Endothelial cell of umbilical vein (primary cell): Measurements from ENCODE around the gene GDF3. TPM values are rescaled to one million over a fixed set of nuclear protein-coding genes. Genes with fewer than 3 reads are reported as not detected.

Experiments used
- BruUV-seq: library from RNA; stranded (reverse); fragments of 400-500 nt; replicated peaks from 2 replicates; lab custom pipeline; 2021; lab: Mats Ljungman, UMichigan
- CTCF ChIA-PET: fragments of 300-600, 350-600 bp; sonication (Branson Sonifier 250); formaldehyde crosslinking; loops from one replicate; lab custom pipeline; 2021; ENCODE audit warnings: antibody characterized with exemption, inconsistent platforms; lab: Charles Lee
- POLR2A ChIA-PET: fragments of 300-600, 350-600 bp; sonication (Branson Sonifier 250); formaldehyde crosslinking; loops from one replicate; lab custom pipeline; 2021; ENCODE audit warnings: antibody characterized with exemption, inconsistent platforms; lab: Charles Lee
- DNase-seq: peaks from one replicate; pipeline ENCODE4 v3.0.0-alpha.2; 2011; ENCODE audit warnings: low read depth, low spot score
- FAIRE-seq: peaks from 2 replicates; lab custom pipeline; 2011; peaks lifted over from hg19 to GRCh38; lab: Jason Lieb, UNC
- H2AFZ ChIP-seq: 2 replicates; pipeline ENCODE4 v1.6.0; 2012; ENCODE audit warnings: low read depth, low read length, control low read depth, inconsistent platforms
- H3K27ac ChIP-seq: 2 replicates; pipeline ENCODE4 v1.5.1; 2011; ENCODE audit warnings: low read depth, mild to moderate bottlenecking, control low read depth, low read length, moderate library complexity; ENCODE audit not compliant: insufficient read depth
- H3K27me3 ChIP-seq, 2 experiments: 2 replicates each; pipeline versions ENCODE4 v1.6.0 to v1.6.1; 2011; ENCODE audit warnings: low read length in 2 of 2, mixed read lengths in 1 of 2; ENCODE audit not compliant: control insufficient read depth in 2 of 2, insufficient read depth in 2 of 2
- H3K36me3 ChIP-seq, 2 experiments: 2 replicates in 1 of 2; 3 replicates in 1 of 2; pipeline ENCODE4 v1.5.1; 2011; ENCODE audit warnings: low read length in 2 of 2, mild to moderate bottlenecking in 1 of 2, moderate library complexity in 1 of 2; ENCODE audit not compliant: control insufficient read depth in 2 of 2, insufficient read depth in 2 of 2; ENCODE audit errors: extremely low read depth in 1 of 2
- H3K4me1 ChIP-seq: 3 replicates; pipeline ENCODE4 v1.5.1; 2011; ENCODE audit warnings: mild to moderate bottlenecking, low read length; ENCODE audit not compliant: control insufficient read depth, insufficient read depth; ENCODE audit errors: extremely low read depth
- H3K4me2 ChIP-seq: 2 replicates; pipeline ENCODE4 v1.6.1; 2011; ENCODE audit warnings: low read length, control low read depth, mixed read lengths; ENCODE audit not compliant: insufficient read depth
- H3K4me3 ChIP-seq, 3 experiments: fragments of 200-600 bp in 1 of 3; sonication (generic), shearing (Covaris generic) in 1 of 3; replicated peaks in 1 of 3; 2 replicates each; pipeline ENCODE4 v1.5.1; 2011 to 2016; ENCODE audit warnings: control low read depth in 3 of 3, low read length in 3 of 3, mild to moderate bottlenecking in 2 of 3, inconsistent platforms in 1 of 3, low read depth in 1 of 3, moderate library complexity in 1 of 3; ENCODE audit not compliant: insufficient read depth in 1 of 3
- H3K79me2 ChIP-seq: 2 replicates; pipeline ENCODE4 v1.6.0; 2012; ENCODE audit warnings: low read length, inconsistent platforms; ENCODE audit not compliant: control insufficient read depth, insufficient read depth
- H3K9ac ChIP-seq: replicated peaks from 2 replicates; pipeline ENCODE3; 2011; ENCODE audit warnings: low read length, control low read depth; ENCODE audit not compliant: insufficient read depth; ENCODE audit errors: extremely low read depth
- H3K9me1 ChIP-seq: replicated peaks from 3 replicates; pipeline ENCODE4 v1.6.0; 2011; ENCODE audit warnings: mild to moderate bottlenecking, low read length; ENCODE audit not compliant: control insufficient read depth, insufficient read depth; ENCODE audit errors: extremely low read depth
- H3K9me3 ChIP-seq: replicated peaks from 2 replicates; pipeline ENCODE4 v1.5.1; 2012; ENCODE audit warnings: low read length, inconsistent platforms; ENCODE audit not compliant: control insufficient read depth, insufficient read depth
- H4K20me1 ChIP-seq: replicated peaks from 2 replicates; pipeline ENCODE3; 2011; ENCODE audit warnings: mild to moderate bottlenecking, low read length; ENCODE audit not compliant: control insufficient read depth, insufficient read depth; ENCODE audit errors: extremely low read depth
- EZH2 ChIP-seq: IDR thresholded peaks from 2 replicates; pipeline ENCODE4 v1.6.1; 2012; ENCODE audit warnings: borderline replicate concordance, low read depth, mild to moderate bottlenecking, moderate library complexity, low read length, inconsistent platforms; ENCODE audit not compliant: severe bottlenecking
- FOS ChIP-seq: IDR thresholded peaks from 2 replicates; pipeline ENCODE4 v1.6.1; 2011; ENCODE audit warnings: mild to moderate bottlenecking, low read length, moderate library complexity, borderline replicate concordance; ENCODE audit not compliant: insufficient read depth
- GATA2 ChIP-seq: IDR thresholded peaks from 2 replicates; pipeline ENCODE4 v1.7.0; 2011; ENCODE audit warnings: low read depth, mild to moderate bottlenecking, moderate library complexity, mixed read lengths, low read length; ENCODE audit not compliant: insufficient read length, insufficient read depth
- JUN ChIP-seq: IDR thresholded peaks from 2 replicates; pipeline ENCODE4 v1.6.1; 2011; ENCODE audit warnings: borderline replicate concordance, low read depth; ENCODE audit not compliant: insufficient read length, insufficient read depth
- MYC ChIP-seq: IDR thresholded peaks from one replicate; pipeline ENCODE4 v1.6.1; 2011; ENCODE audit warnings: mild to moderate bottlenecking, low read depth, low read length
- POLR2A ChIP-seq: IDR thresholded peaks from 2 replicates; pipeline ENCODE4 v1.6.1; 2012; ENCODE audit warnings: low read depth, mild to moderate bottlenecking, control low read depth, low read length
- POLR2AphosphoS5 ChIP-seq: IDR thresholded peaks from 2 replicates; pipeline ENCODE4 v1.6.1; 2012; ENCODE audit warnings: low read depth, mild to moderate bottlenecking, control low read depth, low read length, moderate library complexity; ENCODE audit not compliant: insufficient read depth
- dilution Hi-C: fragments of 300-500 bp; cut with MboI; formaldehyde crosslinking; loops from one replicate; pipeline ENCODE4 v1.15.0; 2019; ENCODE audit warnings: low sequenced_read_pairs; ENCODE audit not compliant: extremely low pct_ligation_motif_present
- intact Hi-C: fragments of 100-400 bp; cut with micrococcal nuclease; formaldehyde crosslinking; loops from one replicate; pipeline ENCODE4 v1.10.0; 2022
- polyA plus RNA-seq, 4 experiments: library from polyadenylated mRNA; depleted of rRNA in 3 of 4; stranded (reverse) in 3 of 4; unstranded in 1 of 4; fragments of >200 nt; gene quantifications; 2 replicates each; pipeline versions ENCODE4 v1.2.1 to v1.2.3, GENCODE V29; 2011 to 2012; ENCODE audit warnings: missing spikeins in 1 of 4
- total RNA-seq: library from RNA; stranded (reverse); gene quantifications from 2 replicates; pipeline ENCODE4 v1.2.3, GENCODE V29; 2021
- TF ChIP-seq, protein P1 (sequence below): IDR thresholded peaks from 2 replicates; pipeline ENCODE4 v1.6.1; 2011; ENCODE audit not compliant: insufficient read depth, insufficient read length
- TF ChIP-seq, protein P2 (sequence below), 2 donors: IDR thresholded peaks; 1 replicate in 1 of 2; 2 replicates in 1 of 2; pipeline ENCODE4 v1.5.1; 2011; ENCODE audit warnings: low read length in 2 of 2, mild to moderate bottlenecking in 2 of 2, moderate library complexity in 2 of 2, control low read depth in 1 of 2, inconsistent platforms in 1 of 2, low read depth in 1 of 2; ENCODE audit not compliant: insufficient read depth in 1 of 2; ENCODE audit errors: extremely low read depth in 1 of 2

The GDF3 gene
- total and polyA plus RNA-seq, 2 donors (not counting 3 experiments of a cell fraction or from before 2014, with no cell fraction given) = 3.1 to 5.0 TPM

DNA sequence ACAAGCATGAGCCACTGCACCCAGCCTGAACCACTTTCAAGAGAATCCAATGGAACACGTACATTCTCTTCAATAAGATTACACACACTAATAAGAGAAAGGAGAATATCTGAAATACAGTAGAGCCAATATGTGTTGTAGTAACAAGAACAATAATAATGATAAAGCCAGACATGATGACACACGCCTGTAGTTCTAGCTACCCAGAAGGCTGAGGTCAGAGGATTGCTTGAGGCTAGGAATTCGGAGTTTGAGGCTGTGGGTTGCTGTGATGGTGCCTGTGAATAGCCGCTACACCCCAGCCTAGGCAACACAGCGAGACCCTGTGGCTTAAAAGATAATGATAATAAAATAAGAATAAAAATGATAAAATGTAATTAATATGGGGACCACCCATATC, 45.5 kb downstream of the GDF3 start:
- no peak overlapping the region for H3K27ac ChIP-seq
- no peaks in the 10 kb centered on the region for H3K9me1 ChIP-seq
- H3K9me3 ChIP-seq = no peaks in the 10 kb centered on the region
- H3K9ac ChIP-seq = no peak overlapping the region
- no peak overlapping the region for H2AFZ ChIP-seq
- TF ChIP-seq FOS (no peak), JUN (no peak), GATA2 (no peak), MYC (no peak), POLR2AphosphoS5 (no peak), POLR2A (no peak), EZH2 (no peak)
- TF ChIP-seq, protein P1, sequence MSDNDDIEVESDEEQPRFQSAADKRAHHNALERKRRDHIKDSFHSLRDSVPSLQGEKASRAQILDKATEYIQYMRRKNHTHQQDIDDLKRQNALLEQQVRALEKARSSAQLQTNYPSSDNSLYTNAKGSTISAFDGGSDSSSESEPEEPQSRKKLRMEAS = no peak
- TF ChIP-seq, protein P2, sequence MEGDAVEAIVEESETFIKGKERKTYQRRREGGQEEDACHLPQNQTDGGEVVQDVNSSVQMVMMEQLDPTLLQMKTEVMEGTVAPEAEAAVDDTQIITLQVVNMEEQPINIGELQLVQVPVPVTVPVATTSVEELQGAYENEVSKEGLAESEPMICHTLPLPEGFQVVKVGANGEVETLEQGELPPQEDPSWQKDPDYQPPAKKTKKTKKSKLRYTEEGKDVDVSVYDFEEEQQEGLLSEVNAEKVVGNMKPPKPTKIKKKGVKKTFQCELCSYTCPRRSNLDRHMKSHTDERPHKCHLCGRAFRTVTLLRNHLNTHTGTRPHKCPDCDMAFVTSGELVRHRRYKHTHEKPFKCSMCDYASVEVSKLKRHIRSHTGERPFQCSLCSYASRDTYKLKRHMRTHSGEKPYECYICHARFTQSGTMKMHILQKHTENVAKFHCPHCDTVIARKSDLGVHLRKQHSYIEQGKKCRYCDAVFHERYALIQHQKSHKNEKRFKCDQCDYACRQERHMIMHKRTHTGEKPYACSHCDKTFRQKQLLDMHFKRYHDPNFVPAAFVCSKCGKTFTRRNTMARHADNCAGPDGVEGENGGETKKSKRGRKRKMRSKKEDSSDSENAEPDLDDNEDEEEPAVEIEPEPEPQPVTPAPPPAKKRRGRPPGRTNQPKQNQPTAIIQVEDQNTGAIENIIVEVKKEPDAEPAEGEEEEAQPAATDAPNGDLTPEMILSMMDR (IDR thresholded peaks at IDR 0.05; ENCODE audit: extremely low read depth in 1 of 2, insufficient read depth in 1 of 2, low read depth in 1 of 2, low read length in 2 of 2) = no peak
- H3K27me3 ChIP-seq = peaks cover 0 to 3% of the 10 kb centered on the region in 2 experiments
- intact Hi-C loops (no loop called here), dilution Hi-C loops (no loop called here)
- H3K36me3 ChIP-seq = no peaks in the 10 kb centered on the region
- no peaks in the 10 kb centered on the region for H4K20me1 ChIP-seq
- H3K4me1 ChIP-seq = no peaks in the 10 kb centered on the region
- no peak overlapping the region for H3K4me3 ChIP-seq
- ChIA-PET CTCF (interaction anchor here (1.4 to 1.5 kb wide), 2 partner anchors 8 to 10 kb away, joined by 4 to 5 read pairs; no protein-coding TSS in a partner anchor), POLR2A (no interaction called here)
- H3K79me2 ChIP-seq = no peaks in the 10 kb centered on the region
- no TSS peak for BruUV-seq
- FAIRE-seq (no peak), DNase-seq (no peak)
- H3K4me2 ChIP-seq = no peak overlapping the region
